Heart left ventricle (tissue), 13 donors: ENCODE data around the gene TNRC6B.

ENCODE experiments used
- CTCF ChIP-seq, 12 donors: fragments of 200-600 bp; sonication (generic) in 4 of 12; IDR thresholded peaks; one replicate each; pipeline versions ENCODE4 v1.5.0 to v1.8.0; 2018 to 2022; ENCODE audit warnings: antibody characterized with exemption in 12 of 12, mild to moderate bottlenecking in 5 of 12
- POLR2A ChIP-seq, 2 donors: fragments of 450-650 bp; IDR thresholded peaks; one replicate each; pipeline ENCODE4 v1.6.1; 2017; ENCODE audit warnings: antibody characterized with exemption in 2 of 2, mild to moderate bottlenecking in 2 of 2, moderate library complexity in 2 of 2
- donor health status: ischemic (EF 13 %, LVEDD 7.1; RV severe dilation, severe dysfunction).
- donor health status: DM: no; HTN: yes; CAD: no.
- donor health status: DM: no; HTN: no; CAD: no.
- donor health status: ischemic (EF 25% LVEDD 6.9; RV normal size, moderate dysfunction).
- donor health status: ischemic (EF 25% LVEDD 5.7; RV mildly dilated, moderate dysfunction).
- donor health status: ischemic (EF 35%, LVEDD 5.7; RV mildly dilated, moderate dysfunction).
- donor health status: nonischemic (EF 11% LVEDD 7.7; RV severe dilation, severe dysfunction).
- donor health status: DM: yes; HTN: yes; CAD: no.
- donor health status: PGD.
- donor health status: ischemic (EF 29% LVEDD 5.4; RV normal size, mild dysfunction).
- donor health status: nonischemic (EF 23%, LVEDD 6.1; RV moderate dilation, normal function).

GRCh38 chr22:40200795-40201530 is 23.2 kb downstream of the TNRC6B start:
- TF ChIP-seq POLR2A (IDR thresholded peaks at IDR 0.05) = no peak
- TF ChIP-seq CTCF (IDR thresholded peaks at IDR 0.05) = no peak
